ENCODE measurements around the gene PLEKHA4. TPM values are rescaled to one million over a fixed set of nuclear protein-coding genes. Genes with fewer than 3 reads are reported as not detected.
A peak's percentile ranks its signal among the peaks of the same experiment; 100 is the strongest.
"Not testable (repeated sequence)": the region's sequence is repeated elsewhere in the genome, so short reads cannot be mapped to it uniquely, and the experiment has no call there.

PLEKHA4 gene
- total and polyA plus RNA-seq, 2 experiments from 2014 or later = 27.1 to 29.4 TPM

- H3K9me3 ChIP-seq (ENCODE audit: low read depth) = no peaks in the 10 kb centered on the region
- no peak overlapping the region for H3K4me3 ChIP-seq
- DNase-seq (ENCODE audit: low read depth in 1 of 2, low spot score in 1 of 2) = no peak
- TF ChIP-seq CTCF (IDR thresholded peaks at IDR 0.05; ENCODE audit: low read depth, low read length) = no peak
- H3K36me3 ChIP-seq = no peaks in the 10 kb centered on the region
- H3K4me1 ChIP-seq (ENCODE audit: low read depth) = no peaks in the 10 kb centered on the region
- no peaks in the 10 kb centered on the region for H3K27me3 ChIP-seq
- H3K27ac ChIP-seq = peak overlapping the region; percentile 66
Measured at GRCh38 chr19:48795685-48796070, 72.7 kb downstream of the PLEKHA4 start.

GRCh38 chr19:48795055-48795684 lies 73.2 kb downstream of the PLEKHA4 start:
- H3K4me1 ChIP-seq (ENCODE audit: low read depth) = no peaks in the 10 kb centered on the region
- peak overlapping the region; percentile 48 for H3K27ac ChIP-seq
- H3K9me3 ChIP-seq (ENCODE audit: low read depth) = no peaks in the 10 kb centered on the region
- no peaks in the 10 kb centered on the region for H3K27me3 ChIP-seq
- H3K4me3 ChIP-seq = peak overlapping the region; percentile 57
- peak; percentile 93 for TF ChIP-seq CTCF (IDR thresholded peaks at IDR 0.05; ENCODE audit: low read depth, low read length)
- DNase-seq (ENCODE audit: low read depth in 1 of 2, low spot score in 1 of 2) = peak; percentile 94 to 97
- no peaks in the 10 kb centered on the region for H3K36me3 ChIP-seq

GRCh38 chr19:48794291-48794690 lies 74.1 kb downstream of the PLEKHA4 start:
- H3K27ac ChIP-seq = no peak overlapping the region
- H3K4me3 ChIP-seq = no peak overlapping the region
- DNase-seq (ENCODE audit: low read depth in 1 of 2, low spot score in 1 of 2) = no peak
- no peaks in the 10 kb centered on the region for H3K27me3 ChIP-seq
- no peaks in the 10 kb centered on the region for H3K36me3 ChIP-seq
- TF ChIP-seq CTCF (IDR thresholded peaks at IDR 0.05; ENCODE audit: low read depth, low read length) = no peak
- no peaks in the 10 kb centered on the region for H3K4me1 ChIP-seq (ENCODE audit: low read depth)
- no peaks in the 10 kb centered on the region for H3K9me3 ChIP-seq (ENCODE audit: low read depth)

- Histone ChIP-seq H3K27me3 (no peaks in the 10 kb centered on the region), H3K27ac (no peak overlapping the region), H3K9me3 (ENCODE audit: low read depth) (no peaks in the 10 kb centered on the region), H3K4me1 (ENCODE audit: low read depth) (no peaks in the 10 kb centered on the region), H3K4me3 (no peak overlapping the region), H3K36me3 (no peaks in the 10 kb centered on the region)
- DNase-seq (ENCODE audit: low read depth in 1 of 2, low spot score in 1 of 2) = no peak
- no peak for TF ChIP-seq CTCF (IDR thresholded peaks at IDR 0.05; ENCODE audit: low read depth, low read length)
Measured at GRCh38 chr19:48793271-48793670, 75.1 kb downstream of the PLEKHA4 start.

GRCh38 chr19:48787331-48787730 lies 81.1 kb downstream of the PLEKHA4 start:
- not testable (repeated sequence) for H3K36me3 ChIP-seq; H3K9me3 ChIP-seq (ENCODE audit: low read depth); H3K27ac ChIP-seq; H3K4me3 ChIP-seq; H3K4me1 ChIP-seq (ENCODE audit: low read depth); DNase-seq (ENCODE audit: low read depth in 1 of 2, low spot score in 1 of 2); H3K27me3 ChIP-seq

Other genes with a start within 250 kb of the PLEKHA4 start
Only the 30 nearest of the 32 such genes appear.
- gene DBP, start 231.2 kb downstream of the PLEKHA4 start, total RNA-seq = 16.0 and 30.0 TPM in 2 replicates
- gene DBP, start 231.2 kb downstream of the PLEKHA4 start, polyA plus RNA-seq = 23.3 and 41.6 TPM in 2 replicates
- gene CA11, start 222.4 kb downstream of the PLEKHA4 start, total RNA-seq = 11.9 and 15.6 TPM in 2 replicates
- 26.3 and 30.7 TPM in 2 replicates for gene CA11, start 222.4 kb downstream of the PLEKHA4 start, polyA plus RNA-seq
- gene NTN5, start 195.6 kb downstream of the PLEKHA4 start, total RNA-seq = 0.07 and 4.1 TPM in 2 replicates
- 0.15 TPM in 1 of 2 replicates, not detected in the other for gene NTN5, start 195.6 kb downstream of the PLEKHA4 start, polyA plus RNA-seq
- not detected in 2 replicates for gene FUT2, start 172.6 kb downstream of the PLEKHA4 start, total RNA-seq
- 0.11 and 0.55 TPM in 2 replicates for gene FUT2, start 172.6 kb downstream of the PLEKHA4 start, polyA plus RNA-seq
- gene MAMSTR, start 148.9 kb downstream of the PLEKHA4 start, total RNA-seq = 3.5 and 4.7 TPM in 2 replicates
- 6.1 and 6.3 TPM in 2 replicates for gene MAMSTR, start 148.9 kb downstream of the PLEKHA4 start, polyA plus RNA-seq
- gene RASIP1, start 128.0 kb downstream of the PLEKHA4 start, total RNA-seq = 3.2 and 5.5 TPM in 2 replicates
- 1.5 and 2.9 TPM in 2 replicates for gene RASIP1, start 128.0 kb downstream of the PLEKHA4 start, polyA plus RNA-seq
- not detected in 2 replicates for gene IZUMO1, start 121.7 kb downstream of the PLEKHA4 start, total RNA-seq
- gene IZUMO1, start 121.7 kb downstream of the PLEKHA4 start, polyA plus RNA-seq = 0.94 TPM in 1 of 2 replicates, not detected in the other
- gene FUT1, start 116.0 kb downstream of the PLEKHA4 start, total RNA-seq = 0.14 and 0.21 TPM in 2 replicates
- not detected in 2 replicates for gene FUT1, start 116.0 kb downstream of the PLEKHA4 start, polyA plus RNA-seq
- not detected in 2 replicates for gene FGF21, start 113.1 kb downstream of the PLEKHA4 start, total RNA-seq
- not detected in 2 replicates for gene FGF21, start 113.1 kb downstream of the PLEKHA4 start, polyA plus RNA-seq
- 127 and 144 TPM in 2 replicates for gene BCAT2, start 57.6 kb downstream of the PLEKHA4 start, total RNA-seq
- 154 and 157 TPM in 2 replicates for gene BCAT2, start 57.6 kb downstream of the PLEKHA4 start, polyA plus RNA-seq
- 27.5 and 43.1 TPM in 2 replicates for gene HSD17B14, start 32.1 kb downstream of the PLEKHA4 start, total RNA-seq
- 31.7 and 35.1 TPM in 2 replicates for gene HSD17B14, start 32.1 kb downstream of the PLEKHA4 start, polyA plus RNA-seq
- 54.1 and 85.1 TPM in 2 replicates for gene PPP1R15A, start 3.8 kb upstream of the PLEKHA4 start, total RNA-seq
- 87.6 and 95.7 TPM in 2 replicates for gene PPP1R15A, start 3.8 kb upstream of the PLEKHA4 start, polyA plus RNA-seq
- 0.25 and 2.0 TPM in 2 replicates for gene TULP2, start 30.1 kb upstream of the PLEKHA4 start, total RNA-seq
- gene TULP2, start 30.1 kb upstream of the PLEKHA4 start, polyA plus RNA-seq = 0.26 and 1.0 TPM in 2 replicates
- 274 and 337 TPM in 2 replicates for gene NUCB1, start 31.7 kb upstream of the PLEKHA4 start, total RNA-seq
- gene NUCB1, start 31.7 kb upstream of the PLEKHA4 start, polyA plus RNA-seq = 230 and 290 TPM in 2 replicates
- 2.2 and 4.8 TPM in 2 replicates for gene DHDH, start 65.1 kb upstream of the PLEKHA4 start, total RNA-seq
- gene DHDH, start 65.1 kb upstream of the PLEKHA4 start, polyA plus RNA-seq = 7.0 and 10.2 TPM in 2 replicates
- gene BAX, start 86.3 kb upstream of the PLEKHA4 start, total RNA-seq = 64.2 and 126 TPM in 2 replicates
- 68.7 and 95.2 TPM in 2 replicates for gene BAX, start 86.3 kb upstream of the PLEKHA4 start, polyA plus RNA-seq
- 760 and 891 TPM in 2 replicates for gene FTL, start 96.7 kb upstream of the PLEKHA4 start, total RNA-seq
- gene FTL, start 96.7 kb upstream of the PLEKHA4 start, polyA plus RNA-seq = 1,227 and 1,335 TPM in 2 replicates
- gene GYS1, start 124.7 kb upstream of the PLEKHA4 start, total RNA-seq = 155 and 165 TPM in 2 replicates
- 175 and 195 TPM in 2 replicates for gene GYS1, start 124.7 kb upstream of the PLEKHA4 start, polyA plus RNA-seq
- 240 and 294 TPM in 2 replicates for gene RUVBL2, start 125.3 kb upstream of the PLEKHA4 start, total RNA-seq
- gene RUVBL2, start 125.3 kb upstream of the PLEKHA4 start, polyA plus RNA-seq = 128 and 167 TPM in 2 replicates
- gene LHB, start 148.5 kb upstream of the PLEKHA4 start, total RNA-seq = 1.8 TPM in 1 of 2 replicates, not detected in the other
- gene LHB, start 148.5 kb upstream of the PLEKHA4 start, polyA plus RNA-seq = 2.7 TPM in 1 of 2 replicates, not detected in the other
- not detected in 2 replicates for gene CGB3, start 155.7 kb upstream of the PLEKHA4 start, total RNA-seq
- gene CGB3, start 155.7 kb upstream of the PLEKHA4 start, polyA plus RNA-seq = 0.26 TPM in 1 of 2 replicates, not detected in the other
- not detected in 2 replicates for gene CGB2, start 163.3 kb upstream of the PLEKHA4 start, total RNA-seq
- 1.5 TPM in 1 of 2 replicates, not detected in the other for gene CGB2, start 163.3 kb upstream of the PLEKHA4 start, polyA plus RNA-seq
- gene CGB1, start 168.3 kb upstream of the PLEKHA4 start, total RNA-seq = not detected in 2 replicates
- gene CGB1, start 168.3 kb upstream of the PLEKHA4 start, polyA plus RNA-seq = not detected in 2 replicates
- not detected in 2 replicates for gene CGB5, start 175.2 kb upstream of the PLEKHA4 start, total RNA-seq
- gene CGB5, start 175.2 kb upstream of the PLEKHA4 start, polyA plus RNA-seq = not detected in 2 replicates
- not detected in 2 replicates for gene CGB8, start 180.5 kb upstream of the PLEKHA4 start, total RNA-seq
- gene CGB8, start 180.5 kb upstream of the PLEKHA4 start, polyA plus RNA-seq = not detected in 2 replicates
- 3.9 and 8.3 TPM in 2 replicates for gene CGB7, start 189.1 kb upstream of the PLEKHA4 start, total RNA-seq
- gene CGB7, start 189.1 kb upstream of the PLEKHA4 start, polyA plus RNA-seq = 6.5 and 11.5 TPM in 2 replicates
- 11.8 TPM in 2 replicates for gene NTF4, start 196.2 kb upstream of the PLEKHA4 start, total RNA-seq
- 17.0 and 31.7 TPM in 2 replicates for gene NTF4, start 196.2 kb upstream of the PLEKHA4 start, polyA plus RNA-seq
- gene KCNA7, start 204.1 kb upstream of the PLEKHA4 start, total RNA-seq = 1.1 and 2.3 TPM in 2 replicates
- 1.3 and 1.6 TPM in 2 replicates for gene KCNA7, start 204.1 kb upstream of the PLEKHA4 start, polyA plus RNA-seq
- gene SNRNP70, start 216.8 kb upstream of the PLEKHA4 start, total RNA-seq = 396 and 598 TPM in 2 replicates
- gene SNRNP70, start 216.8 kb upstream of the PLEKHA4 start, polyA plus RNA-seq = 470 and 492 TPM in 2 replicates
- gene LIN7B, start 245.8 kb upstream of the PLEKHA4 start, total RNA-seq = 20.0 and 24.5 TPM in 2 replicates
- gene LIN7B, start 245.8 kb upstream of the PLEKHA4 start, polyA plus RNA-seq = 34.6 and 37.8 TPM in 2 replicates